IPS-20b (cell line): ENCODE measurements around the gene IFITM5.
A peak's percentile ranks its signal among the peaks of the same experiment; 100 is the strongest.
"Not testable (repeated sequence)": the region's sequence is repeated elsewhere in the genome, so short reads cannot be mapped to it uniquely, and the experiment has no call there.

Experiments used
- H3K27ac ChIP-seq: one replicate; pipeline ENCODE4 v1.5.1; 2013; ENCODE audit warnings: low read length
- H3K27me3 ChIP-seq: 2 replicates; pipeline ENCODE4 v1.6.1; 2013; ENCODE audit warnings: mild to moderate bottlenecking, low read length, inconsistent platforms; ENCODE audit not compliant: insufficient read depth
- H3K36me3 ChIP-seq: 2 replicates; pipeline ENCODE4 v1.6.1; 2013; ENCODE audit warnings: low read depth, mild to moderate bottlenecking, inconsistent platforms, low read length, moderate library complexity; ENCODE audit not compliant: insufficient read depth
- H3K4me1 ChIP-seq: 2 replicates; pipeline ENCODE4 v1.6.1; 2013; ENCODE audit warnings: mild to moderate bottlenecking, control low read depth, inconsistent platforms, low read length, moderate library complexity; ENCODE audit not compliant: insufficient read depth
- H3K4me3 ChIP-seq: 2 replicates; pipeline ENCODE4 v1.5.1; 2013; ENCODE audit warnings: mild to moderate bottlenecking, low read length, inconsistent platforms
- H3K9ac ChIP-seq: 2 replicates; pipeline ENCODE4 v1.6.1; 2013; ENCODE audit warnings: low read depth, mild to moderate bottlenecking, inconsistent platforms, low read length, moderate library complexity
- H3K9me3 ChIP-seq: 2 replicates; pipeline ENCODE4 v1.6.1; 2013; ENCODE audit warnings: mild to moderate bottlenecking, low read depth, low read length, inconsistent platforms; ENCODE audit not compliant: insufficient read depth

IFITM5 gene

GRCh38 chr11:289712-290620, 9.4 kb downstream of the IFITM5 start:
- H3K27me3 ChIP-seq: peaks cover 19% of the 10 kb centered on the region
- no peak overlapping the region for H3K27ac ChIP-seq
- no peaks in the 10 kb centered on the region for H3K9me3 ChIP-seq
- peak overlapping the region; percentile 48; the same call in 1 of the 2 replicates for H3K9ac ChIP-seq
- peaks cover 18% of the 10 kb centered on the region for H3K36me3 ChIP-seq
- H3K4me3 ChIP-seq: peak overlapping the region; percentile 52; the same call in 1 of the 2 replicates
- H3K4me1 ChIP-seq: peaks cover 3% of the 10 kb centered on the region; the same call in 1 of the 2 replicates

GRCh38 chr11:289398-289711, 10.0 kb downstream of the IFITM5 start:
- peak overlapping the region; percentile 48; the same call in 1 of the 2 replicates for H3K9ac ChIP-seq
- H3K27ac ChIP-seq: no peak overlapping the region
- H3K4me3 ChIP-seq: peak overlapping the region; percentile 52; the same call in 1 of the 2 replicates
- H3K27me3 ChIP-seq: peaks cover 19% of the 10 kb centered on the region
- H3K4me1 ChIP-seq: peaks cover 3% of the 10 kb centered on the region; the same call in 1 of the 2 replicates
- H3K36me3 ChIP-seq: peaks cover 13% of the 10 kb centered on the region
- H3K9me3 ChIP-seq: no peaks in the 10 kb centered on the region

DNA sequence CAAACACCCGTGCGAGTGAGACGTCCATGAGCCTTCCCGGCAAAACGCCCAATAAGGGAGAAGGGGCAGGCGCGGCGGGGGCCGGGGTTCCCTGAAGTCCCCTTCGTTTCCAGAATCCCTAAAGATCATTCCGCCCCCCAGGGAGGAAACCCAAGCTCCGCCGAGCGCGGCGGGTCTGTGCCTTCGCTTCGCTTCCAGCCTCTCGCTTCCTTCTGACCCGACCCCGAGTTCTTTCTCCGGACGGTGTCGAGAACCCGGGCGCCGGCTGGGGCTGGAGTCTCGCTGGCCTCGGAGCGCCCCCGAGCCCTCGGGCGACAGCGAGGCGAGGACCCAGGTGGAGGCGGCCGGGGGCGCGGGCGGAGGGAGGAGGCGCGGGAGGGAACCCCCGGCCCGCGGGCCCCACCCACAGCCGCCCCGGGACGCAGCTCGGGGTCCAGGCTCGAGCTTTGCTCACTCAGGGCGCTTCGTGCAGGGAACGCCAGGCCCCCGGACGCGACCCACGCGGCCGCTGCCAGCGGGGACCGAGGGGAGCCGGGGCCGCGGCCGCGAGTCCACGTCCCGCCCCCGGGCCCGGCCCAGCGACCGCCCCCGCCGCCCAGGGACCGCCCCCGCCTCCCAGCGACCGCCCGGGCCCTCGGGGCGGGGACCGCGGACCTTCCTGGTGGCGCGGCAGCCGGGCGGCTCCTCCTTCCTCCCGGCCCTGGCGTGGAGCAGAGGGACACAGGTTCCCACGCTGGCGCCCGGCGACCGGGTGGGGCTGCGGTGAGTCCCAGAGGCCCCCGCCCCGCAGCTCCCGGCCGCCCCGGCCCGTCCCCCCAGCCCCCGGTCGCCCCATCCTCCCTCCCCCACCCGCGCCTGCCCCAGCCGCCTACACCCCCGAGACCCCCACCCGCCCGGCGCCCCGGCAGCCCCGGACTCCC, 10.6 kb downstream of the IFITM5 start, which contains the start of gene PGGHG:
PGGHG (plus strand) TSS at position 649 of the 920 bp plus-strand sequence. CDS start 691 bp downstream, outside the sequence.
- H3K4me3 ChIP-seq: peak within 1 kb of the TSS; percentile 62
- H3K9me3 ChIP-seq: no peaks in the 10 kb centered on the region
- H3K9ac ChIP-seq: peak within 1 kb of the TSS; percentile 53; the same call in 1 of the 2 replicates
- H3K27ac ChIP-seq: no peak within 1 kb of the TSS
- peaks cover 9% of the 10 kb centered on the region for H3K36me3 ChIP-seq
- H3K27me3 ChIP-seq: peaks cover 19% of the 10 kb centered on the region
- H3K4me1 ChIP-seq: peaks cover 3% of the 10 kb centered on the region; the same call in 1 of the 2 replicates

DNA sequence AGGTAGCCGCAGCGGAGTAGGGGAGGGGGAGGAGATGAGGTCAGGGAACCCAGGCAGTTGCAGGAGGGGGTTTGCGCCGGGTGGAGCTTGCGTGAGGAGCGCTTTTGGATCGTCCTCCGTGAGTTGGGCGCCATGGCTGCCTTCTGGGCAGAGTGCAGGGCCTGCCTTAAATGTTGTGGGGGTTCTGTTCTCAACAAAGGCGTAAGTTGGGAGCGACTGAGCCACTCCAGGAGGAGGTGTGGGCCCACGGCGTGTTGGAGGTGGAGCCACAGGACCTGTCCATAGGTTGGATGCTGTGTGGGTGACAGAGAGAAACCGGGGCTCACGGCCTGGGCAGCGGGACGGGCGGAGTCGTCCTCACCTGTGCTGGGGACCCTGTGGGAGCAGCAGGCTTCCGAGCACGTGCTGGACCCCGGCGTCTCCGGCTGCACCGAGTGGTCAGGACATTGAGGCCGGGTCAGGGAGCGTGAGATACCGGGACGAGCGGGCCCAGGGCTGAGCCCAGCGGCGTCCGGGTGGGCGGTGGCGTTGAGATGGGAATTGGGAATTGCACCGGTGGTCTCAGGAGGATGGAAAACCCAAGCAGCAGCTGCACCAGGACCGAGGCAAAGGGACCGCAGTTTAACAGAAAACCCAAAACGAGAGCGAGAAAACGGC, 11.4 kb downstream of the IFITM5 start:
- Histone ChIP-seq H3K36me3 (0 out of 2 replicates have a peak, but pooled peaks cover 3% of the 10 kb centered on the region), H3K9me3 (no peaks in the 10 kb centered on the region), H3K4me1 (peaks cover 3% of the 10 kb centered on the region; the same call in 1 of the 2 replicates), H3K9ac (peak overlapping the region; percentile 53; the same call in 1 of the 2 replicates), H3K27ac (no peak overlapping the region), H3K4me3 (peak overlapping the region; percentile 62), H3K27me3 (peaks cover 21% of the 10 kb centered on the region)

- not testable (repeated sequence) for H3K9ac ChIP-seq, H3K9me3 ChIP-seq, H3K4me3 ChIP-seq, H3K27ac ChIP-seq, H3K36me3 ChIP-seq, H3K4me1 ChIP-seq
- H3K27me3 ChIP-seq: peaks cover 28% of the 10 kb centered on the region
Observed at GRCh38 chr11:286977-287820, 12.1 kb downstream of the IFITM5 start.

DNA sequence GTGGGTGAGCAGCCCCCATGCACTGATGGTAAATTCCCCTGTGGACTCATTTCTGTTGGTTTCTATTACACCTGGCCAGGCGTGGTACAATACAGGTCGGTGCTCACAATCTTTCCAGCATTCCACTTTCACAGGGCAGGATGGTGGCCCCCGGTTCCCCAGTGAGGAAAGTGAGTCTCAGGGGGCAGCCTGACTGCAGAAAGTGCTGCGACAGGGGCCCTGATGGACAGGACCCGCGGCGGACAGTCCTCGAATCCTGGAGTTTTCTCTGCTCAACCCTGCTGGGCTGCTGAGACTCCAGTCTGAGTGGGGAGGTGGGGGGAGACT, 13.5 kb downstream of the IFITM5 start:
- no peak overlapping the region for H3K4me3 ChIP-seq
- no peaks in the 10 kb centered on the region for H3K36me3 ChIP-seq
- peaks cover 3% of the 10 kb centered on the region; the same call in 1 of the 2 replicates for H3K4me1 ChIP-seq
- peaks cover 41% of the 10 kb centered on the region for H3K27me3 ChIP-seq
- H3K27ac ChIP-seq: no peak overlapping the region
- no peak overlapping the region for H3K9ac ChIP-seq
- no peaks in the 10 kb centered on the region for H3K9me3 ChIP-seq

- H3K36me3 ChIP-seq: no peaks in the 10 kb centered on the region
- H3K4me3 ChIP-seq: no peak overlapping the region
- H3K9me3 ChIP-seq: no peaks in the 10 kb centered on the region
- no peak overlapping the region for H3K9ac ChIP-seq
- peaks cover 47% of the 10 kb centered on the region for H3K27me3 ChIP-seq
- H3K4me1 ChIP-seq: peaks cover 3% of the 10 kb centered on the region; the same call in 1 of the 2 replicates
- no peak overlapping the region for H3K27ac ChIP-seq
Observed at GRCh38 chr11:285021-285893, 14.1 kb downstream of the IFITM5 start.

GRCh38 chr11:284105-285020, 15.0 kb downstream of the IFITM5 start:
- H3K9ac ChIP-seq: no peak overlapping the region
- no peak overlapping the region for H3K4me3 ChIP-seq
- no peaks in the 10 kb centered on the region for H3K36me3 ChIP-seq
- peaks cover 3% of the 10 kb centered on the region; the same call in 1 of the 2 replicates for H3K4me1 ChIP-seq
- no peaks in the 10 kb centered on the region for H3K9me3 ChIP-seq
- H3K27me3 ChIP-seq: peaks cover 56% of the 10 kb centered on the region
- no peak overlapping the region for H3K27ac ChIP-seq

GRCh38 chr11:283405-284104, 15.8 kb downstream of the IFITM5 start:
- Histone ChIP-seq H3K9me3 (no peaks in the 10 kb centered on the region), H3K4me3 (no peak overlapping the region), H3K4me1 (peaks cover 3% of the 10 kb centered on the region; the same call in 1 of the 2 replicates), H3K36me3 (no peaks in the 10 kb centered on the region), H3K9ac (no peak overlapping the region), H3K27me3 (peaks cover 62% of the 10 kb centered on the region), H3K27ac (no peak overlapping the region)
